ENCODE measurements around the gene RNF114. TPM values are rescaled to one million over a fixed set of nuclear protein-coding genes. Genes with fewer than 3 reads are reported as not detected.

The RNF114 gene
- total RNA-seq, 1 donor from 2014 or later: 138 TPM

- no peaks in the 10 kb centered on the region for H3K36me3 ChIP-seq (ENCODE audit: control insufficient read depth, insufficient read depth, low read length)
- peak; percentile 15 for TF ChIP-seq CTCF (IDR thresholded peaks at IDR 0.05; ENCODE audit: insufficient read depth, low read length, poor library complexity, severe bottlenecking)
- peak overlapping the region; percentile 93 for H3K4me3 ChIP-seq (ENCODE audit: low read depth, low read length)
- no peaks in the 10 kb centered on the region for H3K27me3 ChIP-seq (ENCODE audit: control insufficient read depth, insufficient read depth, low read length)
- DNase-seq (ENCODE audit: low read depth): no peak
Measured at GRCh38 chr20:49914310-49915117, 21.7 kb upstream of the RNF114 start.

DNA sequence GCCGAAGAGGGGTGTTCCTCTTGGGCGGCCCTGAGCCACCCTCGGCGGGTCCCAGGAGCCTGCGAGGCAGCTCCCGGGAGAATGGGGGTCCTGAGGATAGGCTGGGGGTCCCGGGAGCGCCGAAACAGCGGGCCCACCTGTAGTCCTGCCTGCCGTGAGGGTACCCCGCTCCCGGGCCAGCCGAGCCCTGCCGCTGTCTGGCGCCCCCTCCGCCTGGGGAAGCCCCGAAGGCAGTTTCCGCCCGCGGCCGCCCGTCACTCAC, 21.1 kb upstream of the RNF114 start:
- H3K27me3 ChIP-seq (ENCODE audit: control insufficient read depth, insufficient read depth, low read length): no peaks in the 10 kb centered on the region
- peak overlapping the region; percentile 93 for H3K4me3 ChIP-seq (ENCODE audit: low read depth, low read length)
- no peak for TF ChIP-seq CTCF (IDR thresholded peaks at IDR 0.05; ENCODE audit: insufficient read depth, low read length, poor library complexity, severe bottlenecking)
- DNase-seq (ENCODE audit: low read depth): no peak
- H3K36me3 ChIP-seq (ENCODE audit: control insufficient read depth, insufficient read depth, low read length): no peaks in the 10 kb centered on the region

DNA sequence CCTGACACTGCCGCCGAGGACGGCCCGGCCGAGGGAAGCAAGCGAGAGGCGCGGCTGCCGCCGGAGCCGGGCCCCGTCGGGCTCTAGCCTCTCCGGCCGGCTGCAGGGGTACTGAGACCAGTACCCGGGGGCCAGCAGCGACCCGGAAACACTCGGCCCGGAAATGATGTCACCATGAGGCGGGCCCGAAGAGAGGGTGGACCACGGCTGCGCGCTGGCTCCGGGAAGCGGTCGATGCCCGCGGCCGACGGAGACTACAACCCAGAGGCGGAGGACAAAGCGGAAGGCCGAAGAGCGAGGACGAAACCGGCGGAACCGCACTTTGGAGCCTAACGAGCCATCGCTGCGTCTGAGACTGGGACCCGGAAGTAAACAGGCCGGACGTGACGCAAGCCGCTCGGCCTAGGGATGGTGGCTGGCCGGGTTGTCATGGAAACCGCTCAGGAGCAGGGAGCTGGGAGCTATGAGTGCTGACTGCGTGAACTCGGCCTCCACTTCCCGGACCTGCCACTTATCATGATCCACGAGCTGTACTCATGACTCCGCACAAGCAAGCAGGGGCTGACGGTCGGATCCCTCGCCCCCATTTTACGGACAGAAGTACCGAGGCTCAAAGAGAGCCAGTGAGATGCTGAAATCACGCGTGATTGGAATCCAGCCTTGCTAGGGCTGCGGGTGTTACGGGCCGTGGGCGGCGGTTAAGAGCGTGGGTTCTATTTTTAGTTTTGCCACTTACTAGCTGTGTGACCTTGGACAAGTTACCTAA, 20.6 kb upstream of the RNF114 start, which contains the start of gene SPATA2:
TSS of gene SPATA2 (minus strand) at position 150 of the 766 bp plus-strand sequence. CDS start 7,039 bp downstream, outside the sequence.
- H3K36me3 ChIP-seq (ENCODE audit: control insufficient read depth, insufficient read depth, low read length): no peaks in the 10 kb centered on the region

GRCh38 chr20:49916146-49917002, 19.8 kb upstream of the RNF114 start:
- Histone ChIP-seq H3K27me3 (ENCODE audit: control insufficient read depth, insufficient read depth, low read length) (no peaks in the 10 kb centered on the region), H3K4me3 (ENCODE audit: low read depth, low read length) (peak overlapping the region; percentile 93), H3K36me3 (ENCODE audit: control insufficient read depth, insufficient read depth, low read length) (no peaks in the 10 kb centered on the region)
- DNase-seq (ENCODE audit: low read depth): peak; percentile 45
- TF ChIP-seq CTCF (IDR thresholded peaks at IDR 0.05; ENCODE audit: insufficient read depth, low read length, poor library complexity, severe bottlenecking): no peak

More for the DNA sequence above, 20.6 kb upstream of the RNF114 start, which contains the start of gene SPATA2:
- DNase-seq (ENCODE audit: low read depth): peak; percentile 75
- Histone ChIP-seq H3K27me3 (ENCODE audit: control insufficient read depth, insufficient read depth, low read length) (no peaks in the 10 kb centered on the region), H3K4me3 (ENCODE audit: low read depth, low read length) (peak within 1 kb of the TSS; percentile 93)
- no peak for TF ChIP-seq CTCF (IDR thresholded peaks at IDR 0.05; ENCODE audit: insufficient read depth, low read length, poor library complexity, severe bottlenecking)

GRCh38 chr20:49918446-49918845, 17.8 kb upstream of the RNF114 start:
- Histone ChIP-seq H3K4me3 (ENCODE audit: low read depth, low read length) (no peak overlapping the region), H3K27me3 (ENCODE audit: control insufficient read depth, insufficient read depth, low read length) (no peaks in the 10 kb centered on the region), H3K36me3 (ENCODE audit: control insufficient read depth, insufficient read depth, low read length) (no peaks in the 10 kb centered on the region)
- no peak for TF ChIP-seq CTCF (IDR thresholded peaks at IDR 0.05; ENCODE audit: insufficient read depth, low read length, poor library complexity, severe bottlenecking)
- no peak for DNase-seq (ENCODE audit: low read depth)

Data from kidney epithelial cell (primary cell).